Measurements from ENCODE around the gene DNAJB9. TPM values are rescaled to one million over a fixed set of nuclear protein-coding genes. Genes with fewer than 3 reads are reported as not detected.

The DNAJB9 gene
- total and polyA plus RNA-seq, 9 of the 15 experiments (the other 6 are each of a cell fraction or from before 2014, with no cell fraction given), result 4.3 to 34.2 (median 9.6) TPM

DNA sequence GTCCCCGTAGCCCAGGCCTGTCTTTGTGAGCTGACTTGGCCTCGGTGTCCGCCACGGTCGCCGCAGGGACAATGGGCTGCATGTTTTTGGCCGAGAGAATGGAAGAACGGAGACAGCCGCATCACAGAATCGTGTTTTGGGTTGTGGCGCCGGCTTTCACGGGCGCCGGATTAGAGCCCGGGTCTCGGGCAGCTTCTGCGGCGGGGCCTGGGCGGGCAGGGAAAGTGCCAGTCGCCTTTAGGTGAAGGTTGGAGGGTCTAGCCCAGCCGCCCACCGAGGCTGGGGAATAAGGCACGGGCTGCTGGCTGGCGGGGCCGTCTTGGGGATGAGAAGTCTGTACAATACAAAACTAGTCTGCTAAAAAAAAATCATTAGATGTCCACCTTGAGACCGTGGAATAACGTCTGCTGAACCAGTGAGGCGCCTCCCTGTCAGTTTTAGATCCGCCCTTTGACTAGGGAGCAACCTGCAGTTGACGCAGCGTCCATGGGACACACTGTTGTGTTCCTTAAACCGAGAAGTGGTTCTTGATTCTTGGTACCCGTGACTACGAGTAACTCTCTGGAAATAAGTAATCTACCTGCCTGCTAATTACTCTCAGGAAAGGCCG lies 577 bp downstream of the DNAJB9 start (continued):
- TF ChIP-seq MLLT1 (IDR thresholded peaks at IDR 0.05) (peak in 1 of 2 experiments; percentile 23; a peak in 3 of 4 replicates), E2F8 (IDR thresholded peaks at IDR 0.05; ENCODE audit: low read depth, partially characterized antibody) (no peak), RBM39 (optimal IDR thresholded peaks at IDR 0.05; ENCODE audit: low read depth, low read length) (no peak), LCOR (CRISPR knock-in tag; IDR thresholded peaks at IDR 0.05) (no peak), PURB (CRISPR knock-in tag; IDR thresholded peaks at IDR 0.05; ENCODE audit: low read depth) (no peak), SRF (CRISPR knock-in tag; IDR thresholded peaks at IDR 0.05) (peak in 1 of 2 experiments; percentile 69; a peak in 1 of 4 replicates), DIDO1 (tag; IDR thresholded peaks at IDR 0.05; ENCODE audit: low read depth) (no peak), RHOXF2B (CRISPR knock-in tag; conservative IDR thresholded peaks at IDR 0.05) (0 out of 2 replicates have a peak, but pooled peaks have one; percentile 1), CBFA2T2 (conservative IDR thresholded peaks at IDR 0.05) (no peak), POLR3G (IDR thresholded peaks at IDR 0.05; ENCODE audit: extremely low read depth, insufficient read length, insufficient replicate concordance) (no peak), HDAC8 (tag; IDR thresholded peaks at IDR 0.05) (no peak)
- TF ChIP-seq, protein P1, sequence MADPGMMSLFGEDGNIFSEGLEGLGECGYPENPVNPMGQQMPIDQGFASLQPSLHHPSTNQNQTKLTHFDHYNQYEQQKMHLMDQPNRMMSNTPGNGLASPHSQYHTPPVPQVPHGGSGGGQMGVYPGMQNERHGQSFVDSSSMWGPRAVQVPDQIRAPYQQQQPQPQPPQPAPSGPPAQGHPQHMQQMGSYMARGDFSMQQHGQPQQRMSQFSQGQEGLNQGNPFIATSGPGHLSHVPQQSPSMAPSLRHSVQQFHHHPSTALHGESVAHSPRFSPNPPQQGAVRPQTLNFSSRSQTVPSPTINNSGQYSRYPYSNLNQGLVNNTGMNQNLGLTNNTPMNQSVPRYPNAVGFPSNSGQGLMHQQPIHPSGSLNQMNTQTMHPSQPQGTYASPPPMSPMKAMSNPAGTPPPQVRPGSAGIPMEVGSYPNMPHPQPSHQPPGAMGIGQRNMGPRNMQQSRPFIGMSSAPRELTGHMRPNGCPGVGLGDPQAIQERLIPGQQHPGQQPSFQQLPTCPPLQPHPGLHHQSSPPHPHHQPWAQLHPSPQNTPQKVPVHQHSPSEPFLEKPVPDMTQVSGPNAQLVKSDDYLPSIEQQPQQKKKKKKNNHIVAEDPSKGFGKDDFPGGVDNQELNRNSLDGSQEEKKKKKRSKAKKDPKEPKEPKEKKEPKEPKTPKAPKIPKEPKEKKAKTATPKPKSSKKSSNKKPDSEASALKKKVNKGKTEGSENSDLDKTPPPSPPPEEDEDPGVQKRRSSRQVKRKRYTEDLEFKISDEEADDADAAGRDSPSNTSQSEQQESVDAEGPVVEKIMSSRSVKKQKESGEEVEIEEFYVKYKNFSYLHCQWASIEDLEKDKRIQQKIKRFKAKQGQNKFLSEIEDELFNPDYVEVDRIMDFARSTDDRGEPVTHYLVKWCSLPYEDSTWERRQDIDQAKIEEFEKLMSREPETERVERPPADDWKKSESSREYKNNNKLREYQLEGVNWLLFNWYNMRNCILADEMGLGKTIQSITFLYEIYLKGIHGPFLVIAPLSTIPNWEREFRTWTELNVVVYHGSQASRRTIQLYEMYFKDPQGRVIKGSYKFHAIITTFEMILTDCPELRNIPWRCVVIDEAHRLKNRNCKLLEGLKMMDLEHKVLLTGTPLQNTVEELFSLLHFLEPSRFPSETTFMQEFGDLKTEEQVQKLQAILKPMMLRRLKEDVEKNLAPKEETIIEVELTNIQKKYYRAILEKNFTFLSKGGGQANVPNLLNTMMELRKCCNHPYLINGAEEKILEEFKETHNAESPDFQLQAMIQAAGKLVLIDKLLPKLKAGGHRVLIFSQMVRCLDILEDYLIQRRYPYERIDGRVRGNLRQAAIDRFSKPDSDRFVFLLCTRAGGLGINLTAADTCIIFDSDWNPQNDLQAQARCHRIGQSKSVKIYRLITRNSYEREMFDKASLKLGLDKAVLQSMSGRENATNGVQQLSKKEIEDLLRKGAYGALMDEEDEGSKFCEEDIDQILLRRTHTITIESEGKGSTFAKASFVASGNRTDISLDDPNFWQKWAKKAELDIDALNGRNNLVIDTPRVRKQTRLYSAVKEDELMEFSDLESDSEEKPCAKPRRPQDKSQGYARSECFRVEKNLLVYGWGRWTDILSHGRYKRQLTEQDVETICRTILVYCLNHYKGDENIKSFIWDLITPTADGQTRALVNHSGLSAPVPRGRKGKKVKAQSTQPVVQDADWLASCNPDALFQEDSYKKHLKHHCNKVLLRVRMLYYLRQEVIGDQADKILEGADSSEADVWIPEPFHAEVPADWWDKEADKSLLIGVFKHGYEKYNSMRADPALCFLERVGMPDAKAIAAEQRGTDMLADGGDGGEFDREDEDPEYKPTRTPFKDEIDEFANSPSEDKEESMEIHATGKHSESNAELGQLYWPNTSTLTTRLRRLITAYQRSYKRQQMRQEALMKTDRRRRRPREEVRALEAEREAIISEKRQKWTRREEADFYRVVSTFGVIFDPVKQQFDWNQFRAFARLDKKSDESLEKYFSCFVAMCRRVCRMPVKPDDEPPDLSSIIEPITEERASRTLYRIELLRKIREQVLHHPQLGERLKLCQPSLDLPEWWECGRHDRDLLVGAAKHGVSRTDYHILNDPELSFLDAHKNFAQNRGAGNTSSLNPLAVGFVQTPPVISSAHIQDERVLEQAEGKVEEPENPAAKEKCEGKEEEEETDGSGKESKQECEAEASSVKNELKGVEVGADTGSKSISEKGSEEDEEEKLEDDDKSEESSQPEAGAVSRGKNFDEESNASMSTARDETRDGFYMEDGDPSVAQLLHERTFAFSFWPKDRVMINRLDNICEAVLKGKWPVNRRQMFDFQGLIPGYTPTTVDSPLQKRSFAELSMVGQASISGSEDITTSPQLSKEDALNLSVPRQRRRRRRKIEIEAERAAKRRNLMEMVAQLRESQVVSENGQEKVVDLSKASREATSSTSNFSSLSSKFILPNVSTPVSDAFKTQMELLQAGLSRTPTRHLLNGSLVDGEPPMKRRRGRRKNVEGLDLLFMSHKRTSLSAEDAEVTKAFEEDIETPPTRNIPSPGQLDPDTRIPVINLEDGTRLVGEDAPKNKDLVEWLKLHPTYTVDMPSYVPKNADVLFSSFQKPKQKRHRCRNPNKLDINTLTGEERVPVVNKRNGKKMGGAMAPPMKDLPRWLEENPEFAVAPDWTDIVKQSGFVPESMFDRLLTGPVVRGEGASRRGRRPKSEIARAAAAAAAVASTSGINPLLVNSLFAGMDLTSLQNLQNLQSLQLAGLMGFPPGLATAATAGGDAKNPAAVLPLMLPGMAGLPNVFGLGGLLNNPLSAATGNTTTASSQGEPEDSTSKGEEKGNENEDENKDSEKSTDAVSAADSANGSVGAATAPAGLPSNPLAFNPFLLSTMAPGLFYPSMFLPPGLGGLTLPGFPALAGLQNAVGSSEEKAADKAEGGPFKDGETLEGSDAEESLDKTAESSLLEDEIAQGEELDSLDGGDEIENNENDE (IDR thresholded peaks at IDR 0.05; ENCODE audit: low read depth, low read length), result no peak

Data from K562 (cell line).